ENCODE measurements around the gene SLC26A4.

Gene SLC26A4

DNA sequence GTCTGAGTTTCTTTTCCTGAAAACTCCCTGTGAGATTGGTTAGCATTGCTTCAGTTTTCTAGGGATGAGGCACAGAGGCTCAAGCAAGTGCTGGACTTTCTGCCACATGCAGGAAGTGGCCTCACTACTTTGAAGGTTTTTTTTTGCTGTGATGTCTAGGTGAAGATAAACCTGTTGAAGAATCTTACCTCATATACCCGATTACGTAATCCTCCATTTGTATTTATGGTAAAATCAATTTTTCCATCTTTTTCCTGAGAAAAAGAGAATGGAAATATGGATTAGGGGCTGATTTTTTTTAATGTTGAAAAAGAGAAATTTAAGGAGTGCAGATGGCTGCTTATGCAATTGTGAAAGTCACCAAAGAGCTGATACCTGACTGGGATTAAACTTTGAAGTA lies 106.8 kb downstream of the SLC26A4 start:
- Histone ChIP-seq H2AFZ (ENCODE audit: low read depth, low read length, severe bottlenecking) (no peak overlapping the region), H3K36me3 (ENCODE audit: low read length) (no peaks in the 10 kb centered on the region), H3K27me3 (ENCODE audit: low read length) (no peaks in the 10 kb centered on the region), H3K9me2 (replicated peaks; ENCODE audit: insufficient read depth, low read length) (no peaks in the 10 kb centered on the region), H3K4me3 (ENCODE audit: insufficient read depth, low read length, poor library complexity, severe bottlenecking) (no peak overlapping the region), H3K9ac (ENCODE audit: low read length) (no peak overlapping the region), H3F3A (ENCODE audit: insufficient read depth) (no peaks in the 10 kb centered on the region), H4K20me1 (ENCODE audit: low read depth, low read length) (no peaks in the 10 kb centered on the region), H3K9me3 (ENCODE audit: insufficient read depth, low read length) (no peaks in the 10 kb centered on the region), H3K79me2 (ENCODE audit: insufficient read depth, low read length) (no peaks in the 10 kb centered on the region), H3K27ac (ENCODE audit: low read depth, low read length) (no peak overlapping the region), H3K4me2 (ENCODE audit: low read depth, low read length, poor library complexity, severe bottlenecking) (no peak overlapping the region)
- TF ChIP-seq, protein P1, sequence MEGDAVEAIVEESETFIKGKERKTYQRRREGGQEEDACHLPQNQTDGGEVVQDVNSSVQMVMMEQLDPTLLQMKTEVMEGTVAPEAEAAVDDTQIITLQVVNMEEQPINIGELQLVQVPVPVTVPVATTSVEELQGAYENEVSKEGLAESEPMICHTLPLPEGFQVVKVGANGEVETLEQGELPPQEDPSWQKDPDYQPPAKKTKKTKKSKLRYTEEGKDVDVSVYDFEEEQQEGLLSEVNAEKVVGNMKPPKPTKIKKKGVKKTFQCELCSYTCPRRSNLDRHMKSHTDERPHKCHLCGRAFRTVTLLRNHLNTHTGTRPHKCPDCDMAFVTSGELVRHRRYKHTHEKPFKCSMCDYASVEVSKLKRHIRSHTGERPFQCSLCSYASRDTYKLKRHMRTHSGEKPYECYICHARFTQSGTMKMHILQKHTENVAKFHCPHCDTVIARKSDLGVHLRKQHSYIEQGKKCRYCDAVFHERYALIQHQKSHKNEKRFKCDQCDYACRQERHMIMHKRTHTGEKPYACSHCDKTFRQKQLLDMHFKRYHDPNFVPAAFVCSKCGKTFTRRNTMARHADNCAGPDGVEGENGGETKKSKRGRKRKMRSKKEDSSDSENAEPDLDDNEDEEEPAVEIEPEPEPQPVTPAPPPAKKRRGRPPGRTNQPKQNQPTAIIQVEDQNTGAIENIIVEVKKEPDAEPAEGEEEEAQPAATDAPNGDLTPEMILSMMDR (IDR thresholded peaks at IDR 0.05; ENCODE audit: insufficient read depth, low read length, poor library complexity, severe bottlenecking) = no peak
- TF ChIP-seq EZH2phosphoT487 (conservative IDR thresholded peaks at IDR 0.05; ENCODE audit: low read length) = no peak

All from SU-DHL-6 (cell line).